Loucy (cell line): ENCODE results near the gene NKAPL.

ENCODE experiments used
- H2AFZ ChIP-seq: fragments of 200-600 bp; sonication (generic); 2 replicates; pipeline ENCODE4 v1.6.0; 2016; ENCODE audit warnings: antibody characterized with exemption, mild to moderate bottlenecking, low read length, moderate library complexity
- H3F3A ChIP-seq: fragments of 200-600 bp; 2 replicates; pipeline ENCODE4 v1.6.0; 2016; ENCODE audit warnings: antibody characterized with exemption, low read depth, mild to moderate bottlenecking
- H3K27me3 ChIP-seq: fragments of 200-600 bp; sonication (generic); 2 replicates; pipeline ENCODE4 v1.6.1; 2014; ENCODE audit warnings: low read length, mild to moderate bottlenecking; ENCODE audit not compliant: insufficient read depth, poor library complexity, severe bottlenecking
- H3K36me3 ChIP-seq: fragments of 200-600 bp; sonication (generic); 2 replicates; pipeline ENCODE4 v1.6.1; 2016; ENCODE audit warnings: low read length; ENCODE audit not compliant: insufficient read depth
- H3K4me1 ChIP-seq: fragments of 200-600 bp; sonication (generic); 2 replicates; pipeline ENCODE4 v1.5.1; 2014; ENCODE audit warnings: low read length, mild to moderate bottlenecking; ENCODE audit not compliant: insufficient read depth, poor library complexity, severe bottlenecking
- H3K4me2 ChIP-seq: fragments of 200-600 bp; sonication (generic); 2 replicates; pipeline ENCODE4 v1.6.0; 2014; ENCODE audit warnings: antibody characterized with exemption, low read length, low read depth, mild to moderate bottlenecking; ENCODE audit not compliant: poor library complexity, severe bottlenecking
- H3K4me3 ChIP-seq: fragments of 200-600 bp; sonication (generic); 2 replicates; pipeline ENCODE4 v1.5.1; 2014; ENCODE audit warnings: low read length, mild to moderate bottlenecking, mixed read lengths; ENCODE audit not compliant: poor library complexity, severe bottlenecking
- H3K79me2 ChIP-seq: fragments of 200-600 bp; sonication (generic); 2 replicates; pipeline ENCODE4 v1.6.1; 2014; ENCODE audit warnings: low read length; ENCODE audit not compliant: insufficient read depth
- H3K9ac ChIP-seq: fragments of 200-600 bp; sonication (generic); 2 replicates; pipeline ENCODE4 v1.6.0; 2014; ENCODE audit warnings: mild to moderate bottlenecking, low read depth, low read length, moderate library complexity; ENCODE audit not compliant: poor library complexity, severe bottlenecking
- H3K9me2 ChIP-seq: fragments of 200-600 bp; sonication (generic); replicated peaks from 2 replicates; pipeline ENCODE4 v1.6.1; 2016; ENCODE audit warnings: low read depth, low read length, mixed read lengths
- H3K9me3 ChIP-seq: fragments of 200-600 bp; sonication (generic); 2 replicates; pipeline ENCODE4 v1.6.1; 2014; ENCODE audit warnings: mild to moderate bottlenecking, antibody characterized with exemption, low read length, low read depth; ENCODE audit not compliant: insufficient read depth
- H4K20me1 ChIP-seq: fragments of 200-600 bp; sonication (generic); 2 replicates; pipeline ENCODE4 v1.6.0; 2014; ENCODE audit warnings: antibody characterized with exemption, low read length, mild to moderate bottlenecking; ENCODE audit not compliant: insufficient read depth, poor library complexity, severe bottlenecking
- CTCF ChIP-seq: fragments of 200-600 bp; sonication (generic); conservative IDR thresholded peaks from 2 replicates; pipeline ENCODE4 v1.5.1; 2014; ENCODE audit warnings: mild to moderate bottlenecking, antibody characterized with exemption, low read length
- EZH2phosphoT487 ChIP-seq: fragments of 200-600 bp; IDR thresholded peaks from 2 replicates; pipeline ENCODE4 v1.6.1; 2018; ENCODE audit warnings: antibody characterized with exemption, mild to moderate bottlenecking, moderate library complexity, borderline replicate concordance

The NKAPL gene

GRCh38 chr6:28240471-28240870, 18.6 kb upstream of the NKAPL start:
- Histone ChIP-seq H3K79me2 (no peaks in the 10 kb centered on the region), H2AFZ (no peak overlapping the region), H3K9me3 (no peaks in the 10 kb centered on the region), H3F3A (no peaks in the 10 kb centered on the region), H3K4me1 (no peaks in the 10 kb centered on the region), H3K4me3 (no peak overlapping the region), H3K9ac (no peak overlapping the region), H4K20me1 (no peaks in the 10 kb centered on the region), H3K36me3 (peaks cover 5% of the 10 kb centered on the region; the same call in 1 of the 2 replicates), H3K4me2 (no peak overlapping the region), H3K9me2 (no peaks in the 10 kb centered on the region), H3K27me3 (no peaks in the 10 kb centered on the region)
- TF ChIP-seq EZH2phosphoT487 (no peak), CTCF (no peak)

GRCh38 chr6:28243946-28244345, 15.2 kb upstream of the NKAPL start:
- TF ChIP-seq EZH2phosphoT487 (no peak), CTCF (no peak)
- H3K4me3 ChIP-seq: no peak overlapping the region
- H3K27me3 ChIP-seq: no peaks in the 10 kb centered on the region
- peaks cover 2% of the 10 kb centered on the region for H3K4me1 ChIP-seq
- peaks cover 20% of the 10 kb centered on the region; the same call in 1 of the 2 replicates for H3K36me3 ChIP-seq
- no peaks in the 10 kb centered on the region for H3K9me3 ChIP-seq
- no peaks in the 10 kb centered on the region for H3F3A ChIP-seq
- H3K79me2 ChIP-seq: no peaks in the 10 kb centered on the region
- no peak overlapping the region for H3K4me2 ChIP-seq
- H4K20me1 ChIP-seq: no peaks in the 10 kb centered on the region
- no peaks in the 10 kb centered on the region for H3K9me2 ChIP-seq
- H2AFZ ChIP-seq: no peak overlapping the region
- H3K9ac ChIP-seq: no peak overlapping the region

GRCh38 chr6:28245206-28245941, 13.7 kb upstream of the NKAPL start:
- Histone ChIP-seq H3K27me3 (no peaks in the 10 kb centered on the region), H3K4me1 (peaks cover 5% of the 10 kb centered on the region), H3K36me3 (peaks cover 20% of the 10 kb centered on the region; the same call in 1 of the 2 replicates), H3K9me3 (no peaks in the 10 kb centered on the region), H3K79me2 (peaks cover 11% of the 10 kb centered on the region), H3K9me2 (no peaks in the 10 kb centered on the region), H3K4me2 (no peak overlapping the region), H2AFZ (no peak overlapping the region), H4K20me1 (no peaks in the 10 kb centered on the region), H3F3A (no peaks in the 10 kb centered on the region), H3K4me3 (no peak overlapping the region), H3K9ac (no peak overlapping the region)
- TF ChIP-seq EZH2phosphoT487: no peak
- no peak for TF ChIP-seq CTCF
